Liver (tissue), 9 donors: ENCODE results near the gene P4HB. TPM values are rescaled to one million over a fixed set of nuclear protein-coding genes. Genes with fewer than 3 reads are reported as not detected.

Experiments
- DNase-seq: peaks from one replicate; pipeline ENCODE4 v3.0.0-alpha.2; 2017; ENCODE audit warnings: low spot score
- H3K27ac ChIP-seq, 2 donors: one replicate each; pipeline ENCODE4 v1.7.0; 2013; ENCODE audit warnings: inconsistent platforms in 2 of 2, low read length in 2 of 2, control low read depth in 1 of 2, low read depth in 1 of 2, mild to moderate bottlenecking in 1 of 2
- H3K27me3 ChIP-seq, 4 donors: one replicate each; pipeline versions ENCODE4 v1.6.1 to v1.7.0; 2013; ENCODE audit warnings: low read length in 3 of 4, inconsistent platforms in 1 of 4, mild to moderate bottlenecking in 1 of 4, moderate library complexity in 1 of 4; ENCODE audit not compliant: control insufficient read depth in 4 of 4, insufficient read depth in 4 of 4
- H3K36me3 ChIP-seq, 4 donors: one replicate each; pipeline versions ENCODE4 v1.6.1 to v1.7.0; 2013; ENCODE audit warnings: low read length in 3 of 4, mild to moderate bottlenecking in 3 of 4, low read depth in 1 of 4, moderate library complexity in 1 of 4; ENCODE audit not compliant: control insufficient read depth in 4 of 4, insufficient read depth in 3 of 4
- H3K4me1 ChIP-seq, 4 donors: one replicate each; pipeline versions ENCODE4 v1.6.1 to v1.7.0; 2013; ENCODE audit warnings: low read length in 3 of 4, mild to moderate bottlenecking in 3 of 4, moderate library complexity in 1 of 4; ENCODE audit not compliant: control insufficient read depth in 4 of 4, insufficient read depth in 4 of 4
- H3K4me3 ChIP-seq, 3 donors: one replicate each; pipeline versions ENCODE4 v1.6.1 to v1.7.0; 2013; ENCODE audit warnings: low read length in 3 of 3, control low read depth in 1 of 3, low read depth in 1 of 3, mild to moderate bottlenecking in 1 of 3
- H3K9ac ChIP-seq, 2 donors: one replicate each; pipeline ENCODE4 v1.7.0; 2013; ENCODE audit warnings: low read length in 2 of 2, mild to moderate bottlenecking in 2 of 2, moderate library complexity in 2 of 2, control low read depth in 1 of 2, low read depth in 1 of 2
- H3K9me3 ChIP-seq, 4 donors: one replicate each; pipeline versions ENCODE4 v1.6.1 to v1.7.0; 2013; ENCODE audit warnings: low read length in 3 of 4; ENCODE audit not compliant: control insufficient read depth in 4 of 4
- EGR1 ChIP-seq, 2 donors: IDR thresholded peaks; 2 replicates each; pipeline ENCODE4 v1.6.1; 2016 to 2018; ENCODE audit warnings: antibody characterized with exemption in 2 of 2, low read depth in 2 of 2
- FOXA1 ChIP-seq: IDR thresholded peaks from 2 replicates; pipeline ENCODE4 v1.6.1; 2016; ENCODE audit warnings: antibody characterized with exemption
- FOXA2 ChIP-seq: IDR thresholded peaks from 2 replicates; pipeline ENCODE4 v1.6.1; 2016; ENCODE audit warnings: antibody characterized with exemption
- HNF4A ChIP-seq, 2 donors: conservative IDR thresholded peaks; 2 replicates each; pipeline ENCODE4 v1.6.1; 2016; ENCODE audit warnings: antibody characterized with exemption in 2 of 2, mild to moderate bottlenecking in 2 of 2
- HNF4G ChIP-seq: IDR thresholded peaks from 2 replicates; pipeline ENCODE4 v1.6.1; 2016; ENCODE audit warnings: antibody characterized with exemption
- JUND ChIP-seq, 2 donors: IDR thresholded peaks; 2 replicates each; pipeline ENCODE4 v1.6.1; 2016; ENCODE audit warnings: antibody characterized with exemption in 2 of 2
- NR2F2 ChIP-seq: IDR thresholded peaks from 2 replicates; pipeline ENCODE4 v1.6.1; 2016; ENCODE audit warnings: antibody characterized with exemption
- RAD21 ChIP-seq, 2 donors: IDR thresholded peaks; 2 replicates each; pipeline ENCODE4 v1.6.1; 2016; ENCODE audit warnings: antibody characterized with exemption in 2 of 2, mild to moderate bottlenecking in 2 of 2
- RXRA ChIP-seq, 2 donors: IDR thresholded peaks; 2 replicates each; pipeline ENCODE4 v1.6.1; 2017 to 2018; ENCODE audit warnings: antibody characterized with exemption in 2 of 2, mild to moderate bottlenecking in 1 of 2
- SP1 ChIP-seq: IDR thresholded peaks from 2 replicates; pipeline ENCODE4 v1.6.1; 2018; ENCODE audit warnings: antibody characterized with exemption, mild to moderate bottlenecking
- TAF1 ChIP-seq: conservative IDR thresholded peaks from 2 replicates; pipeline ENCODE4 v1.6.1; 2016; ENCODE audit warnings: antibody characterized with exemption, mild to moderate bottlenecking
- WGBS: extraction: QIAGEN DNeasy Blood & Tissue Kit; methylation state at CpG from one replicate; pipeline ENCODE4 v1.1.7; 2013; 5-methylcytosine and 5-hydroxymethylcytosine counted together
- polyA plus RNA-seq, 2 donors: library from polyadenylated mRNA; stranded (reverse) in 1 of 2; unstranded in 1 of 2; fragments of 200-250 nt in 1 of 2; fragments of >200 nt in 1 of 2; fragmentation: Nextera tagmentation in 1 of 2; extraction: Ambion mirVana in 1 of 2; gene quantifications; one replicate each; pipeline versions ENCODE4 v1.2.1 to v1.2.3, GENCODE V29; 2013 to 2015
- total RNA-seq, 2 donors: library from RNA; depleted of rRNA; stranded (reverse); fragments of >200 nt; gene quantifications; one replicate each; pipeline ENCODE4 v1.2.3, GENCODE V29; 2014
- TF ChIP-seq, protein P1 (sequence below): IDR thresholded peaks from 2 replicates; pipeline ENCODE4 v1.6.1; 2016; ENCODE audit warnings: antibody characterized with exemption, mild to moderate bottlenecking
- TF ChIP-seq, protein P2 (sequence below): IDR thresholded peaks from 2 replicates; pipeline ENCODE4 v1.6.1; 2016; ENCODE audit warnings: antibody characterized with exemption
- TF ChIP-seq, protein P3 (sequence below): IDR thresholded peaks from 2 replicates; pipeline ENCODE4 v1.6.1; 2016; ENCODE audit warnings: antibody characterized with exemption
- donor health status: healthy.
- donor health status: healthy.
- donor health status: healthy.
- donor health status: healthy.
- donor health status: healthy.

The P4HB gene
- total and polyA plus RNA-seq, 4 donors = 1,000 to 3,361 (median 1,576) TPM

DNA sequence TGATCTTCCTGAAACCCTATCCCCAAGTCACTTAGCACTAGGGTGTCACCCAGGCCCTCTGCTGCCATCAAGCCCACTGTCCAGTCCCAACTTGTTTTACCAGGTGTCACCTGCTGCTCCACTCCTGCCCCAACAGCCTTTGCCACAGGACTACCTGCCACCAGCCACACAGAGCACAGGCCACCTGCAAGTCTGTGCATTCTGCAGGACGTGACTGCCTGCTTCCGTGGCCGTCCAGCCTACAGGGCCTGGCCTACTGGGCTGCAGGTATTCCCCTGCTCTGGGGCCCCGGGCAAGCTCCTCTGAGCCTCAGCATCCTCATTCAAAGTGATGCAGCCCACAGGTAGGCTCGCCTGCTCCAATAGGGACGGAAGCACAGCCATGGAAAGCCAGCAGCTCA, 30.5 kb downstream of the P4HB start:
- TF ChIP-seq, protein P1, sequence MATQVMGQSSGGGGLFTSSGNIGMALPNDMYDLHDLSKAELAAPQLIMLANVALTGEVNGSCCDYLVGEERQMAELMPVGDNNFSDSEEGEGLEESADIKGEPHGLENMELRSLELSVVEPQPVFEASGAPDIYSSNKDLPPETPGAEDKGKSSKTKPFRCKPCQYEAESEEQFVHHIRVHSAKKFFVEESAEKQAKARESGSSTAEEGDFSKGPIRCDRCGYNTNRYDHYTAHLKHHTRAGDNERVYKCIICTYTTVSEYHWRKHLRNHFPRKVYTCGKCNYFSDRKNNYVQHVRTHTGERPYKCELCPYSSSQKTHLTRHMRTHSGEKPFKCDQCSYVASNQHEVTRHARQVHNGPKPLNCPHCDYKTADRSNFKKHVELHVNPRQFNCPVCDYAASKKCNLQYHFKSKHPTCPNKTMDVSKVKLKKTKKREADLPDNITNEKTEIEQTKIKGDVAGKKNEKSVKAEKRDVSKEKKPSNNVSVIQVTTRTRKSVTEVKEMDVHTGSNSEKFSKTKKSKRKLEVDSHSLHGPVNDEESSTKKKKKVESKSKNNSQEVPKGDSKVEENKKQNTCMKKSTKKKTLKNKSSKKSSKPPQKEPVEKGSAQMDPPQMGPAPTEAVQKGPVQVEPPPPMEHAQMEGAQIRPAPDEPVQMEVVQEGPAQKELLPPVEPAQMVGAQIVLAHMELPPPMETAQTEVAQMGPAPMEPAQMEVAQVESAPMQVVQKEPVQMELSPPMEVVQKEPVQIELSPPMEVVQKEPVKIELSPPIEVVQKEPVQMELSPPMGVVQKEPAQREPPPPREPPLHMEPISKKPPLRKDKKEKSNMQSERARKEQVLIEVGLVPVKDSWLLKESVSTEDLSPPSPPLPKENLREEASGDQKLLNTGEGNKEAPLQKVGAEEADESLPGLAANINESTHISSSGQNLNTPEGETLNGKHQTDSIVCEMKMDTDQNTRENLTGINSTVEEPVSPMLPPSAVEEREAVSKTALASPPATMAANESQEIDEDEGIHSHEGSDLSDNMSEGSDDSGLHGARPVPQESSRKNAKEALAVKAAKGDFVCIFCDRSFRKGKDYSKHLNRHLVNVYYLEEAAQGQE = no peak
- TF ChIP-seq RAD21 (IDR thresholded peaks at IDR 0.05) (no peak), TAF1 (no peak), FOXA2 (no peak), SP1 (no peak)
- TF ChIP-seq, protein P2, sequence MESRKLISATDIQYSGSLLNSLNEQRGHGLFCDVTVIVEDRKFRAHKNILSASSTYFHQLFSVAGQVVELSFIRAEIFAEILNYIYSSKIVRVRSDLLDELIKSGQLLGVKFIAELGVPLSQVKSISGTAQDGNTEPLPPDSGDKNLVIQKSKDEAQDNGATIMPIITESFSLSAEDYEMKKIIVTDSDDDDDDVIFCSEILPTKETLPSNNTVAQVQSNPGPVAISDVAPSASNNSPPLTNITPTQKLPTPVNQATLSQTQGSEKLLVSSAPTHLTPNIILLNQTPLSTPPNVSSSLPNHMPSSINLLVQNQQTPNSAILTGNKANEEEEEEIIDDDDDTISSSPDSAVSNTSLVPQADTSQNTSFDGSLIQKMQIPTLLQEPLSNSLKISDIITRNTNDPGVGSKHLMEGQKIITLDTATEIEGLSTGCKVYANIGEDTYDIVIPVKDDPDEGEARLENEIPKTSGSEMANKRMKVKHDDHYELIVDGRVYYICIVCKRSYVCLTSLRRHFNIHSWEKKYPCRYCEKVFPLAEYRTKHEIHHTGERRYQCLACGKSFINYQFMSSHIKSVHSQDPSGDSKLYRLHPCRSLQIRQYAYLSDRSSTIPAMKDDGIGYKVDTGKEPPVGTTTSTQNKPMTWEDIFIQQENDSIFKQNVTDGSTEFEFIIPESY = no peak
- H3K27ac ChIP-seq = no peak overlapping the region
- DNase-seq = no peak
- H3K4me1 ChIP-seq = peaks cover 9 to 29% (median 18%) of the 10 kb centered on the region in 4 donors
- 95% methylated on average over 6 of the region's 6 CpGs for WGBS
- no peaks in the 10 kb centered on the region for H3K9me3 ChIP-seq
- H3K4me3 ChIP-seq = no peak overlapping the region
- H3K36me3 ChIP-seq = no peaks in the 10 kb centered on the region
- no peak overlapping the region for H3K9ac ChIP-seq
- H3K27me3 ChIP-seq = no peaks in the 10 kb centered on the region

DNA sequence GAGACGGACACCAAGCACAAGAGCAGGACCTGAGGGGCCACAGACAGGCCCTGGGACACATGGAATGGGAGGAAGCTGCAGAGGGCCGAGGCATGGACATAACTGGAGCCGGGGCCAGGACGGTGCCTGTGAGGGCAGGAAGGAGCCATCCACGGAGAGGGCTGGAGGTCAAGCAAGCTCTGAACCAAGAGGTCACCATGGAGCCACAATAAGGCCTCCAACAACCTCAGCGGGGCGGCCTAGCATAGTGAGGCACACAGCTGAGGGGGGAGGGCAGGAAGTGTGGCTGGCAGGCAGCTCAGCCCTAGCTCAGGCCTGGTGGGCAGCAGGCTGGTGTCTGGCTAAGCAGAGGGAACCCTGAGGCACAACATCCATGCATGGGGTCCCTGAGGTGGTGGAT, 31.7 kb downstream of the P4HB start:
- 74% methylated on average over 7 of the region's 7 CpGs for WGBS
- Histone ChIP-seq H3K4me1 (peaks cover 0 to 17% (median 9%) of the 10 kb centered on the region in 4 donors), H3K9me3 (no peaks in the 10 kb centered on the region), H3K9ac (no peak overlapping the region), H3K36me3 (peaks cover 0 to 5% (median 0%) of the 10 kb centered on the region in 4 donors), H3K27me3 (no peaks in the 10 kb centered on the region), H3K27ac (no peak overlapping the region), H3K4me3 (no peak overlapping the region)
- no peak for TF ChIP-seq SP1
- TF ChIP-seq HNF4G = no peak
- no peak for TF ChIP-seq RAD21 (IDR thresholded peaks at IDR 0.05)
- no peak for TF ChIP-seq NR2F2
- TF ChIP-seq, protein P2 = no peak
- TF ChIP-seq EGR1 (IDR thresholded peaks at IDR 0.05; ENCODE audit: low read depth in 2 of 2) = no peak
- TF ChIP-seq FOXA1 = no peak
- TF ChIP-seq, protein P3, sequence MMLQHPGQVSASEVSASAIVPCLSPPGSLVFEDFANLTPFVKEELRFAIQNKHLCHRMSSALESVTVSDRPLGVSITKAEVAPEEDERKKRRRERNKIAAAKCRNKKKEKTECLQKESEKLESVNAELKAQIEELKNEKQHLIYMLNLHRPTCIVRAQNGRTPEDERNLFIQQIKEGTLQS = no peak
- TF ChIP-seq RXRA (IDR thresholded peaks at IDR 0.05) = no peak
- TF ChIP-seq HNF4A (conservative IDR thresholded peaks at IDR 0.05) = no peak
- TF ChIP-seq JUND (IDR thresholded peaks at IDR 0.05) = no peak
- no peak for DNase-seq
